ENCODE measurements around the gene OSER1. TPM values are rescaled to one million over a fixed set of nuclear protein-coding genes. Genes with fewer than 3 reads are reported as not detected.

OSER1 gene
- total and polyA plus RNA-seq, 3 donors from 2014 or later: 79.0 to 195 (median 80.4) TPM

GRCh38 chr20:44154521-44155001 lies 56.0 kb downstream of the OSER1 start:
- Histone ChIP-seq H3K36me3 (ENCODE audit: low read depth, missing control alignments) (no peaks in the 10 kb centered on the region), H3K27ac (no peak overlapping the region), H3K27me3 (no peaks in the 10 kb centered on the region), H3K4me1 (no peaks in the 10 kb centered on the region), H3K4me3 (no peak overlapping the region), H3K9me3 (no peaks in the 10 kb centered on the region)
- no peak for DNase-seq
- TF ChIP-seq CTCF (IDR thresholded peaks at IDR 0.05): no peak
- TF ChIP-seq POLR2A (IDR thresholded peaks at IDR 0.05): no peak
- 56 to 63% methylated on average over 6 to 7 of the region's 7 CpGs for WGBS, 2 donors
- intact Hi-C loops (cut with DNase I; ENCODE audit: low total_unique reads): no loop called here

- Histone ChIP-seq H3K4me1 (no peaks in the 10 kb centered on the region), H3K27me3 (no peaks in the 10 kb centered on the region), H3K36me3 (ENCODE audit: low read depth, missing control alignments) (no peaks in the 10 kb centered on the region), H3K27ac (no peak overlapping the region), H3K4me3 (no peak overlapping the region), H3K9me3 (no peaks in the 10 kb centered on the region)
- no peak for DNase-seq
- TF ChIP-seq CTCF (IDR thresholded peaks at IDR 0.05) (no peak), POLR2A (IDR thresholded peaks at IDR 0.05) (no peak)
- intact Hi-C loops (cut with DNase I; ENCODE audit: low total_unique reads): no loop called here
- WGBS, 2 donors: 52 to 55% methylated on average over 6 of the region's 6 CpGs
These were observed 56.9 kb downstream of the OSER1 start for GRCh38 chr20:44153636-44154043.

- no peak for TF ChIP-seq POLR2A (IDR thresholded peaks at IDR 0.05)
- no peak for TF ChIP-seq CTCF (IDR thresholded peaks at IDR 0.05)
- intact Hi-C loops (cut with DNase I; ENCODE audit: low total_unique reads): no loop called here
- Histone ChIP-seq H3K9me3 (no peaks in the 10 kb centered on the region), H3K4me1 (no peaks in the 10 kb centered on the region), H3K27ac (no peak overlapping the region), H3K36me3 (ENCODE audit: low read depth, missing control alignments) (no peaks in the 10 kb centered on the region), H3K27me3 (no peaks in the 10 kb centered on the region), H3K4me3 (no peak overlapping the region)
- WGBS, 2 donors: 87 to 90% methylated on average over 14 of the region's 14 CpGs
- DNase-seq: no peak
These were observed 58.8 kb downstream of the OSER1 start for GRCh38 chr20:44151621-44152416.

- Histone ChIP-seq H3K4me3 (no peak overlapping the region), H3K27me3 (no peaks in the 10 kb centered on the region), H3K4me1 (no peaks in the 10 kb centered on the region), H3K9me3 (no peaks in the 10 kb centered on the region), H3K36me3 (ENCODE audit: low read depth, missing control alignments) (no peaks in the 10 kb centered on the region), H3K27ac (no peak overlapping the region)
- no peak for DNase-seq
- TF ChIP-seq POLR2A (IDR thresholded peaks at IDR 0.05) (no peak), CTCF (IDR thresholded peaks at IDR 0.05) (no peak)
- intact Hi-C loops (cut with DNase I; ENCODE audit: low total_unique reads): no loop called here
- WGBS, 2 donors: 70 to 88% methylated on average over 4 of the region's 4 CpGs
These were observed 64.3 kb downstream of the OSER1 start for GRCh38 chr20:44146272-44146671.

Other genes with a start within 250 kb of the OSER1 start
- 1 to 10 TPM; 1.9 to 3.2 TPM for gene JPH2, start 23.6 kb downstream of the OSER1 start, total RNA-seq
- 3.7 TPM for gene JPH2, start 23.6 kb downstream of the OSER1 start, polyA plus RNA-seq (ENCODE audit: insufficient read depth, low read depth, low replicate concordance)
- 1 to 10 TPM; 1.3 to 1.7 TPM for gene GDAP1L1, start 36.5 kb upstream of the OSER1 start, total RNA-seq
- gene GDAP1L1, start 36.5 kb upstream of the OSER1 start, polyA plus RNA-seq (ENCODE audit: insufficient read depth, low read depth, low replicate concordance): 2.7 TPM
- gene FITM2, start 100.4 kb upstream of the OSER1 start, total RNA-seq: 10 to 100 TPM; 21.5 to 22.9 TPM
- 11.0 TPM for gene FITM2, start 100.4 kb upstream of the OSER1 start, polyA plus RNA-seq (ENCODE audit: insufficient read depth, low read depth, low replicate concordance)
- under 1 TPM in 1 of 2 donors, not detected in 1; 0.62 TPM for gene R3HDML, start 126.3 kb upstream of the OSER1 start, total RNA-seq
- gene R3HDML, start 126.3 kb upstream of the OSER1 start, polyA plus RNA-seq (ENCODE audit: insufficient read depth, low read depth, low replicate concordance): 0.38 TPM
- 1 to 10 TPM; 1.2 to 1.4 TPM for gene HNF4A, start 144.9 kb upstream of the OSER1 start, total RNA-seq
- gene HNF4A, start 144.9 kb upstream of the OSER1 start, polyA plus RNA-seq (ENCODE audit: insufficient read depth, low read depth, low replicate concordance): 2.5 TPM

Measured in testis (tissue), 3 donors.